Skin epidermis (tissue), 12 donors: ENCODE data around the gene BST2.

Source experiments
- H3K27ac ChIP-seq, 21 experiments: fragments of 200-600 bp; sonication (generic) in 11 of 21; one replicate each; pipeline ENCODE4 v1.5.0; 2020; ENCODE audit warnings: mild to moderate bottlenecking in 3 of 21, inconsistent platforms in 2 of 21, moderate library complexity in 2 of 21
- H3K4me3 ChIP-seq, 7 experiments: fragments of 200-600 bp; sonication (generic) in 2 of 7; one replicate each; pipeline ENCODE4 v1.5.0; 2020; ENCODE audit warnings: inconsistent platforms in 2 of 7, mild to moderate bottlenecking in 2 of 7, moderate library complexity in 1 of 7

The BST2 gene

DNA sequence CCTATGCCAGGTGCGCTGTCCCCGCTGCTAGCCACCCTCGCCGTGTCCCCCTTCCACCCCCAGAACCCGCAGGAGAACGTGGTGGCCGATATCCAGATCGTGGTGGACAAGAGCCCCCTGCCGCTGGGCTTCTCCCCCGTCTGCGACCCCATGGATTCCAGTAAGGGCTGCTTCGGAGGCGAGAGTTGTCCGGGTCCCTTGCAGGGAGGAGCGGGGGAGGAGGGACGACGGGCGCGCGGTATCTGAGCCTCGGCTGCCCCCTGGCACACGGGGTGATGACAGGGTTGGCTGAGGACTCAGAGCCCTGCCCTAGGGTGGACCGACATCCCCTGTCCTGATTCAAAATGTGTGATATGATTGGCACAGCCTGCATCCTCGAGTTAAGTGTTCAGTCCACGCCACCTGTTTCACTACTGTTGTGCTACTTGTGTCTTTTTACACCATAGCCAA, 15.1 kb upstream of the BST2 start:
- Histone ChIP-seq H3K4me3 (peak overlapping the region; percentile 58 to 90 (median 71)), H3K27ac (peak overlapping the region; percentile 35 to 92 (median 81))

DNA sequence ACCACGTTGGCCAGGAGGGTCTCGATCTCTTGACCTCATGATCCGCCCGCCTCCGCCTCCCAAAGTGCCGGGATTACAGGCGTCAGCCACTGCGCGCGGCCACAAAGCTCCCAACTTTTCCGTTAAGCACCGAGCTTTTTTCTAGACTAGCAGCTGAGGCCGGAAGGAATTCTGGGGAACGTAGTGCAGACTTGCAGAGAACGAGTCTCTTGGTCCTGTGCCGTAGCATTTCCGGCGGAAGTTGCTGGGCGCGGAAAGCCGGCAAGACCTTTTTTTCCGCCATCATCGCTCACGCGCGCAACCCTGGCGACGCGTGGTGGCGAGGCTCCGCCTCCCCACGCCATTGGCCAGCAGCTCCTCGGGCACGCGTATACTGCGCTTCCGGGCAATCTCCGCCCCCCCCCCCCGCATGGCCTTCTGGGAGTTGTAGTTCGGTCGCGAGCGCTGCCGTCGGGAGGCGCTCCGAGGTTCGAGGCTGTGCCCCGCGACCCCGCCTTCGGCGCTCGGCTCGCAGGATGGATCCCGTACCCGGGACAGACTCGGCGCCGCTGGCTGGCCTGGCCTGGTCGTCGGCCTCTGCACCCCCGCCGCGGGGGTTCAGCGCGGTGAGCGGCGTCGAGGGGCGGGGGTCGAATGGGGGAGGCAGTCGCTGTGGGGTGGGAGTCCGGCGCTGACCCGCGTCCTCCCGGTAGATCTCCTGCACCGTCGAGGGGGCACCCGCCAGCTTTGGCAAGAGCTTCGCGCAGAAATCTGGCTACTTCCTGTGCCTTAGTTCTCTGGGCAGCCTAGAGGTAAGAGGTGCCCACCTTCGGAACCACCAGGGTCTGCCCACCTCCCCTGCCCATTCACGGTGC, 14.4 kb upstream of the BST2 start, which contains the start of gene MVB12A:
Gene MVB12A, plus strand, starts transcription at position 427 of the 854 bp plus-strand sequence. Its CDS starts 89 bp downstream, at position 516.
- H3K4me3 ChIP-seq: peak within 1 kb of the TSS; percentile 58 to 90 (median 71)
- H3K27ac ChIP-seq: peak within 1 kb of the TSS; percentile 35 to 92 (median 81)

DNA sequence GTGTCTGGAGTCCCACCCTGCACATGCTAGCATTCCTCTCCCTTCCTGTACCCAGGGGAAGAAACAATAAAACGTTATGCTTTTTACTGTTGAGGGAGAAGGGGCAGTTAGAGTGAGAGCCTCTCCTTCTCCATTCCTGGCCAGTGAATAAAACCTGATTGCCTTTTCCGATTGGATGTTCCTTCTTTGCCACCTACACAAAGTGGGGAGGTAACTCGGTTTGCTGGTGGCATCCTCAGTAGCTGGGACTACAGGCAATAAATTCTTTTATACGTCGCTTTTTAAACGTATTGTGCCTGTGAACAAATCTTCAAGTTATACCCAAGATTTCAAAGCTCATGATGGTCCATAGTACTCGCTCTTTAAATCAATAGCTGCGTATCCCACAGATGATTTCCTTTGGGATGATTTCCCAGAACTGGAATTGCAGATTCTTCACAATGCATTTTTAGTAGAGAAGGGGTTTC, 13.8 kb upstream of the BST2 start:
- peak overlapping the region; percentile 27 to 90 (median 69) for H3K4me3 ChIP-seq
- H3K27ac ChIP-seq: peak overlapping the region in 17 of 21 experiments; percentile 35 to 88 (median 67)

GRCh38 chr19:17418710-17419109, 13.3 kb upstream of the BST2 start:
- H3K27ac ChIP-seq: peak overlapping the region in 1 of 21 experiments; percentile 72
- H3K4me3 ChIP-seq: no peak overlapping the region

DNA sequence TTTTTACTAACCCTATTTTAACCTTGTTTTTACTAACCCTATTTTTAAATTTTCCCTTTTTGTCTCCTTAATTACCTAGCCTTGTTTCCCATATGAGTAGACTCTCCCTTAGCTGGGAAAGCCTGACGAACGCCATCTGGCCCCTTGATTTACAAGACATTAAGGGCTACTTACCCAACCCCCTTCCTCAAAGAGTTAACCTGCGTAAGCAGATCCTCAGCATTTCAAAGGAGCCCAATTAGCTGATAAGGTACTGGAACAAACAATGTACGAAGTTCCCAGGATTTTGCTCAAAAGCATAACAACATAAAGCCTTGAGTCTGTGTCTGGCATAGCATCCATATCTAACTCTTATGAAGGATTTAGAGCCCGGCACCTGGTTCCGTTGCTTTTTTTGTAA, 9.7 kb upstream of the BST2 start:
- H3K4me3 ChIP-seq: no peak overlapping the region
- H3K27ac ChIP-seq: no peak overlapping the region

GRCh38 chr19:17414097-17414496, 8.7 kb upstream of the BST2 start:
- Histone ChIP-seq H3K27ac (no peak overlapping the region), H3K4me3 (no peak overlapping the region)

DNA sequence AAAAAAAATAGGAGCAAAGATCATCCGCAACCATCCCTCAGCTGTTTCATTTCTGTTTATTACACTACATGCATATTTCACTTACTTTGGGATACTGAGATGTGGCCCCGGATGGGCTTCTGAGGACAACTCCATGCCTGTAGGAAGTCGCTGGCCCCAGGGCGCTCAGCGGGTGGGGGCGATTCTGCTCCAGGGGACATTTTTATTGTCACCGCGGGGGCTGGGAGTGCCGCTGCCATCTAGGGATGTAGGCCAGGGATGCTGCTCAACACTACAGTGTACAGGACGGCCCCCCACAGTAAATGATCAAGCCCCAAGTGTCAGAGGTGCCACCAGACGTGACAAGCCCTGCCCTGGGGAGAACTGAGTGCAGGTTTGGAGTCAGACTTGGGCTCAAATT, 6.4 kb upstream of the BST2 start:
- peak overlapping the region in 2 of 21 experiments; percentile 21 to 28 for H3K27ac ChIP-seq
- H3K4me3 ChIP-seq: no peak overlapping the region

DNA sequence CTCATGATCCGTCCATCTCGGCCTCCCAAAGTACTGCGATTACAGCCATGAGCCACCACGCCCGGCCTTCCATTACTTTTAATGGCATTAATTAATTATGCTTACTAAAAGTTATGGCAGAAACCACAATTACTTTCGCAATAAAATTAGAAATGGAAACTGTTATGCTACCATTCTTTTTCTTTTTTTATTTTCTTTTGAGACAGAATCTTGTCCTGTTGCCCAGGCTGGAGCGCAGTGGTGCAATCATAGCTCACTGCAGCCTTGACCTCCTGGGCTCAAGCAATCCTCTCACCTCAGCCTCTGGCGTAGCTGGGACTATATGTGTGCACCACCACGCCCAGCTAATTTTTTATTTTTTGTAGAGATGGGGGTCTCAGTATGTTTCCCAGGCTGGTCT, 4.6 kb upstream of the BST2 start:
- no peak overlapping the region for H3K27ac ChIP-seq
- no peak overlapping the region for H3K4me3 ChIP-seq

- Histone ChIP-seq H3K4me3 (peak overlapping the region in 6 of 7 experiments; percentile 12 to 44 (median 35)), H3K27ac (peak overlapping the region in 18 of 21 experiments; percentile 40 to 97 (median 82))
Observed at GRCh38 chr19:17406887-17407196, 1.4 kb upstream of the BST2 start.

- H3K27ac ChIP-seq: peak overlapping the region; percentile 26 to 97 (median 78)
- peak overlapping the region; percentile 12 to 44 (median 37) for H3K4me3 ChIP-seq
Observed at GRCh38 chr19:17406046-17406886, 836 bp upstream of the BST2 start.

DNA sequence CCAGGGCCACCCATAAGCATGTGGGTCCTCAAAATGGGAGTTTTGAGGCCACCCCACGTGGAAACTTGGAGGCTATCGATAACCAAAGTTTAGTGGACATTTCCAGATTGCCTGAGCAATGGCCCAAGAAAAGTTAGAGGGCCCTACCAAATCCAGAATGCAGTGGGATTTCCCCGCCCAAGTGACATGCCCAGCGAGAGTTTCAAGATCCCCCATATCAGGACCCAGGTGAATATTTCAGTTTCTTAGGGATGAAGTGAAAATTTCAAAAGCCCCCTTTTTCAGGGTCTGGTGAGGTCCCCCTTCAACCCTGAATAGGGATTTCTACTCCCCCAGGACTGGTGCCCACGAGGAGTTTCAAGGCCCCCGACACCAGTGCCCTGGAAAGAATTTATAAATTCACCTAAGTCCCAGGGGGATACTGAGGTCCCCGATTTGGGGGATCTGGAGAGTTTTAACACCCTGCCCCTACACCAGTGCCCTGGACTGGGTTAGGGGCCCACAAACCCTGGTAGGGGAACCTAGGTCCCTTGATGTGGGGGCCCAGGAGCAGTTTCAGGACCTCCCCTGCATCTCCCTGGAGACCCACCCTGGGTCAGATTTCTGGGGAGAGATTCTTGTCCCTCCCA, 695 bp downstream of the BST2 start:
- Histone ChIP-seq H3K4me3 (peak overlapping the region; percentile 27 to 44 (median 37)), H3K27ac (peak overlapping the region in 20 of 21 experiments; percentile 14 to 97 (median 78))

GRCh38 chr19:17404015-17404414, 1.4 kb downstream of the BST2 start:
- H3K4me3 ChIP-seq: peak overlapping the region in 6 of 7 experiments; percentile 14 to 44 (median 33)
- H3K27ac ChIP-seq: peak overlapping the region in 7 of 21 experiments; percentile 34 to 97 (median 91)

- peak overlapping the region in 4 of 21 experiments; percentile 47 to 97 (median 94) for H3K27ac ChIP-seq
- peak overlapping the region in 3 of 7 experiments; percentile 14 to 44 (median 44) for H3K4me3 ChIP-seq
Observed at GRCh38 chr19:17402982-17403855, 2.2 kb downstream of the BST2 start.

DNA sequence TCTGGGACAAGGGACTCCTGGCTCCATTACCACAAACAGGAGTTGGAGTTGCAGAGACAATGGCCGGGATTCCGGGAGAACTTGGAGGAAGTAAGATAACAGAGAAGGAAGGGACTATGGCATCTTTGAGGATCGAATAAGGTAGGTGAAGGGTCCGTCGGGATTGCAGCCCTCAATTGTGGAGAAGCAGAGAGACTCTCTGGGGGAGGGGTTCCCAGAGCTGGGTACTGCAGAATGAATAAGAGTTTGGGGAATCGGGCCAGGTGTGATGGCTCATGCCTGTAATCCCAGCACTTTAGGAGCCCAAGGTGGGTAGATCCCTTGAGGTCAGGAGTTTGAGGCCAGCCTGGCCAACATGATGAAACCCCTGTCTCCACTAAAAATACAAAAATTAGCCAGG, 3.8 kb downstream of the BST2 start:
- Histone ChIP-seq H3K27ac (no peak overlapping the region), H3K4me3 (no peak overlapping the region)

DNA sequence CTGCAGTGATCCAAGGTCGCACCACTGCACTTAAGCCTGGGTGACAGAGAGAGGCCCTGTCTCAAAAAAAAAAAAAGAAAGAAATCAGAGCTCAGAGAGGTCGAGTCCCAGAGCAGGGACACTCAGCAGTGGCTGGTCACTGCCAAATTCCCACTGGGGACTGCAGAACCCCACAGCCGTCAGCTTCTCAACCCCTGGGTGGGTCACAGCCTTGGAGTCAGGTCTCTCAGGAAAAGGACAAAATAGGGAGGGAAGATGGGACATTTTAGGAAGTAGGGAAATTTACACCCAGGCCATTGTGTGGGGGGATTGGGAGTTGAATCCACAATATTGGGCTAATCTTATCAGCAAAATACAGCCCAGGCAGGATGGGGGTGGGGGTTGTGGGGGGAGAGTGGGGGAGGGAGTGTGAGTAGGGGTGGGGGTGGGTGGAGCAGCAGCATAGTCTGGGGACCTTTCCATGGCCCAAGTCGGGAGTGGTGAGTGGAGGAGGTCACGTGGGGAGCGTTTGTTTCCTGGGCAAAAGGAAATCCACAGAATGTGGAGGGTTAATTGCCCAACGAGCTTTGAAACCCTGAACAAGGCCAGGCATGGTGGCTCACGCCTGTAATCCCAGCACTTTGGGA, 6.4 kb downstream of the BST2 start:
- H3K27ac ChIP-seq: no peak overlapping the region
- H3K4me3 ChIP-seq: no peak overlapping the region

DNA sequence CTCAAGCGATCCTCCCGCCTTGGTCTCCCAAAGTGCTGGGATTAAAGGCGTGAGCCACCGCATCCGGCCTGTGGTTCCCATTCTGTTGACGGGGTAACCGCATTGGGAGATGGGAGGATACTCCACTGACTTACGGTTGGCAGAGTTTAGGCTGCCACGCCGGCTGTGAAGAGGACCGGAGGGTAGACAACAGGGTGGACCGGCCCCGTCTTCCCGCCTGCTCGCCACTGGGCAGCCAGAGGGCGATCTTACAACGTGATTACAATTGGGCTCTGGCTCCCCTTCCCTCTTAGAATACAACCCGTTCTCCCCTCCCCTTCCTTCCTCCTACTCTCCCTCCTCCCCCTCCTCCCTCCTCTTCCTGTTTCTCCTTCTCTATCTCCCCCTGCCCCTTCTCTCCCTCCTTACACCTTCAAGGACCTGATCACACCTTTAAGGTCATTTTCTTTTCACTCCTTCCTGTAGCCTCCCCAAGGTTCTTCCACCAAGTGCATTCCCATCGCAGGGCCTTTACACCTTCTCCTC, 10.5 kb downstream of the BST2 start:
- H3K4me3 ChIP-seq: no peak overlapping the region

DNA sequence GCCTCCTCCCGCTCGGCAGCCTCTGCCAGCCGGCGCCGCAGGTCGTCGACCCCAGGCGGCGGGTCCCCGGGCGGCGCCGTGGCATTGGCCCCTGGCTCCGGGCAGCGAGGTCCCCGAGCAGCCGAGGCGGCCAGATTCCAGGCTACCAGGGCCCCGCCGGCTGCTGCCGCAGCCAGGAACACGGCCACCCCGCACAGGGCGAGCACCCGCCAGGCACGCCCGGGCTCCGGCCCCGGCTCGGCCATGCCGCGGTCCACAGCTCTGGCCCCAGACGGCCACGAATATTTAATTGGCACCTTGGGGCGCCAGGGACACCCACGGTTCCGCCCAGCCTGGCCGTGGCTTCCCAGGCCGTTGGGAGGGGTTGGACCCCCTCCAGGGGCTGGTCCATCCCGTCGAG, 11.5 kb downstream of the BST2 start, which contains the start of gene CCDC194:
Gene CCDC194, minus strand, starts transcription at position 283 of the 400 bp plus-strand sequence. Its CDS starts 38 bp downstream, at position 245.
- no peak within 1 kb of the TSS for H3K4me3 ChIP-seq
- peak within 1 kb of the TSS in 1 of 21 experiments; percentile 17 for H3K27ac ChIP-seq

More for the DNA sequence above, 10.5 kb downstream of the BST2 start:
- H3K27ac ChIP-seq: peak overlapping the region in 1 of 21 experiments; percentile 17

DNA sequence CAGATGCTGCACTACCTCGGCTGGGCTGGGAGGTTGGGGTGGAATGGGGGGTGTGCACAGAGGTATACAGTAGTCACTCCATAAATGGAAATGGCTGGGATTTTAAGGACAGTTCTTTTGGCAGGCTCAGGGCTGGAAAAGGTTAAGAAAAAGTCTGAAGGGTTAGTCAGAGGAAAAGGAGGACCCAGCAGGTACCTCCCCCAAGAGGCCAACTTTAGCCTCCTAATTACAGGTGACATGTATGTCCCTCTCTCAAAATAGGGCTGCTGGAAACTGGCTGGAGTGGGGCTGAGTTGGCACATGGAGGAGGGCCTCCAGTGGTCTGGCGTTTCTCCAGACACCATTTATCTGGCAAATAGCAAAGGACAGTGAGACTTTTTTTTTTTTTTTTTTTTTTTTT, 12.4 kb downstream of the BST2 start:
- Histone ChIP-seq H3K4me3 (no peak overlapping the region), H3K27ac (no peak overlapping the region)
